Transverse colon (tissue), 4 donors: ENCODE measurements around the gene TENM4. TPM values are rescaled to one million over a fixed set of nuclear protein-coding genes. Genes with fewer than 3 reads are reported as not detected.
"Not testable (repeated sequence)": the region's sequence is repeated elsewhere in the genome, so short reads cannot be mapped to it uniquely, and the experiment has no call there.

Source experiments
- DNase-seq: peaks from one replicate; pipeline ENCODE4 v3.0.0-alpha.2; 2019
- H3K27ac ChIP-seq, 4 donors: fragments of 200-600 bp; sonication (generic); 2 replicates each; pipeline ENCODE4 v1.5.1; 2016 to 2018; ENCODE audit warnings: inconsistent platforms in 4 of 4
- H3K27me3 ChIP-seq: fragments of 200-600 bp; sonication (generic); 2 replicates; pipeline ENCODE4 v1.5.1; 2017; ENCODE audit warnings: inconsistent platforms
- H3K36me3 ChIP-seq, 4 donors: fragments of 200-600 bp; sonication (generic); 2 replicates each; pipeline ENCODE4 v1.5.1; 2017 to 2019; ENCODE audit warnings: inconsistent platforms in 4 of 4
- H3K4me1 ChIP-seq, 4 donors: fragments of 200-600 bp; sonication (generic); 2 replicates each; pipeline ENCODE4 v1.5.1; 2017 to 2020; ENCODE audit warnings: inconsistent platforms in 4 of 4
- H3K4me3 ChIP-seq, 4 donors: fragments of 200-600 bp; sonication (generic); 1 replicate in 1 of 4; 2 replicates in 3 of 4; pipeline versions ENCODE4 v1.5.1 to v1.6.1; 2017 to 2019; ENCODE audit warnings: inconsistent platforms in 4 of 4
- H3K9me3 ChIP-seq, 2 donors: fragments of 200-600 bp; sonication (generic); 2 replicates each; pipeline ENCODE4 v1.5.1; 2017 to 2019; ENCODE audit warnings: inconsistent platforms in 2 of 2
- CTCF ChIP-seq, 5 experiments: fragments of 200-600 bp in 3 of 5; fragments of 450-650 bp in 2 of 5; sonication (generic) in 3 of 5; IDR thresholded peaks; 1 replicate in 2 of 5; 2 replicates in 3 of 5; pipeline ENCODE4 v1.5.1; 2016 to 2017; ENCODE audit warnings: antibody characterized with exemption in 5 of 5, inconsistent platforms in 3 of 5, mild to moderate bottlenecking in 2 of 5, moderate library complexity in 1 of 5
- EP300 ChIP-seq: sonication (generic); formaldehyde crosslinking; IDR thresholded peaks from one replicate; pipeline ENCODE4 v1.6.1; 2017; ENCODE audit warnings: antibody characterized with exemption, low read depth
- POLR2A ChIP-seq: fragments of 450-650 bp; IDR thresholded peaks from one replicate; pipeline ENCODE4 v1.6.1; 2016; ENCODE audit warnings: antibody characterized with exemption, mild to moderate bottlenecking, moderate library complexity
- POLR2AphosphoS5 ChIP-seq, 3 donors: sonication (generic); formaldehyde crosslinking; IDR thresholded peaks; one replicate each; pipeline ENCODE4 v1.6.1; 2016; ENCODE audit warnings: antibody characterized with exemption in 3 of 3
- WGBS, 2 donors: methylation state at CpG; one replicate each; pipeline ENCODE4 v1.1.5; 2018; ENCODE audit warnings: low coverage in 1 of 2; 5-methylcytosine and 5-hydroxymethylcytosine counted together
- in situ Hi-C, 4 donors: fragments of 200-750 bp; cut with MboI; loops; one replicate each; pipeline versions ENCODE4 v1.15.0 to v1.15.1; 2017; ENCODE audit warnings: low sequenced_read_pairs in 3 of 4, low pct_ligation_motif_present in 1 of 4, low pct_unique_long_range_greater_than_20kb in 1 of 4
- intact Hi-C: fragments of 100-400 bp; cut with DNase I; formaldehyde crosslinking; loops from one replicate; pipeline ENCODE4 v1.15.1; 2023; ENCODE audit warnings: low total_unique reads
- total RNA-seq, 4 donors: library from RNA; depleted of rRNA; stranded (reverse); fragments of >200 nt; gene quantifications; one replicate each; pipeline ENCODE4 v1.1.0, GENCODE V29; 2016

Gene TENM4
- total RNA-seq, 4 donors from 2014 or later = 0.14 to 0.79 (median 0.39) TPM

DNA sequence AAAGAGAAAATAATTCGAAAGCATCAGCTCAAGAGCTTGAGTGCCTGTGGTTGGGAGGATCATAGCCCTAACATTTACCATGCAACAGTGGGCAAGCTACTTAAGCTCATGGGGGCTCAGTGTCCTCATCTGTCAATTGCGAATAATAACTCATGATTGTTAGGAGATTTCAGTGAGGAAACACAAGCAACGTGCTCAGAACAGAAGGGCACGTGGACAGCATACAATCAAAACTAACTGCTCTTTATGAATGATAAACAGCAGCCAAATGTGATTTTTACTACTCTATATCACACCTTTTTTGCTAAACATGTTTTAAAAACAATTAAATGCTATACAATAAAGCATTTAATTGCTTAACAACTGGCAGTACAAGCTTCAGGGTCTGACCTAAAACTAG is 556.1 kb downstream of the TENM4 start:
- no peaks in the 10 kb centered on the region for H3K36me3 ChIP-seq
- no peak for DNase-seq
- TF ChIP-seq POLR2A (no peak), EP300 (no peak), POLR2AphosphoS5 (IDR thresholded peaks at IDR 0.05) (no peak), CTCF (IDR thresholded peaks at IDR 0.05) (no peak)
- H3K4me1 ChIP-seq = no peaks in the 10 kb centered on the region
- intact Hi-C loops (no loop called here), in situ Hi-C loops (no loop called here)
- no peak overlapping the region for H3K27ac ChIP-seq
- no peaks in the 10 kb centered on the region for H3K9me3 ChIP-seq
- H3K27me3 ChIP-seq = no peaks in the 10 kb centered on the region
- no peak overlapping the region for H3K4me3 ChIP-seq
- 65% methylated on average over 4 of the region's 4 CpGs for WGBS, 2 donors

DNA sequence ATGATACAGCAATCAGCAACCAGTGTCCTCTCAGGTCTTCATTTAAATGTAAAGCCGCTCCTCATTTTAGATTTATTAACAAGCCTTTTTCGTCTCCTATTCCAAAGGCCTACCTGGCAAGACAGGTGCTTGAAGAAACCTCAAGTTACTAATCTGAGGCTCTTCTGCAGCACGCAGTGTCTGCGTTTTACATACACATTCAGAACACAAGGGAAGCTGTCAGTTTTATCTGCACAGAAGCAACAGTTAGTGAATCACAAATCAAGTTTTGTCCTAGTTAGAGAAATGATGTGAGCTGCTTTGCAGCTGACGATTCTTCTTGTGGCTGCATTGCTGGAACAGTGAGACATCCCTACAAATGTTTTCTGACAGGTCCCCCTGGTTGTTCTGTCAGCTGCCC is 557.3 kb downstream of the TENM4 start:
- in situ Hi-C loops = no loop called here
- no peak for DNase-seq
- Histone ChIP-seq H3K36me3 (no peaks in the 10 kb centered on the region), H3K4me1 (no peaks in the 10 kb centered on the region), H3K4me3 (no peak overlapping the region), H3K9me3 (no peaks in the 10 kb centered on the region), H3K27ac (no peak overlapping the region), H3K27me3 (no peaks in the 10 kb centered on the region)
- 86 to 90% methylated on average over 4 to 5 of the region's 5 CpGs for WGBS, 2 donors
- intact Hi-C loops = no loop called here
- no peak for TF ChIP-seq CTCF (IDR thresholded peaks at IDR 0.05)
- no peak for TF ChIP-seq POLR2AphosphoS5 (IDR thresholded peaks at IDR 0.05)
- TF ChIP-seq POLR2A = no peak
- no peak for TF ChIP-seq EP300

- WGBS, 2 donors = 90 to 95% methylated on average over 2 to 35 of the region's 54 CpGs
- H3K36me3 ChIP-seq, H3K27ac ChIP-seq, H3K9me3 ChIP-seq, H3K4me3 ChIP-seq, DNase-seq, H3K27me3 ChIP-seq, intact Hi-C loops, H3K4me1 ChIP-seq, in situ Hi-C loops: not testable (repeated sequence)
Observed at GRCh38 chr11:78879094-78879980, 561.5 kb downstream of the TENM4 start.

GRCh38 chr11:78878631-78879030 is 562.2 kb downstream of the TENM4 start:
- Histone ChIP-seq H3K27me3 (no peaks in the 10 kb centered on the region), H3K4me3 (no peak overlapping the region), H3K27ac (no peak overlapping the region), H3K4me1 (no peaks in the 10 kb centered on the region), H3K9me3 (no peaks in the 10 kb centered on the region), H3K36me3 (no peaks in the 10 kb centered on the region)
- in situ Hi-C loops = no loop called here
- no peak for DNase-seq
- intact Hi-C loops = no loop called here
- TF ChIP-seq POLR2AphosphoS5 (IDR thresholded peaks at IDR 0.05) = no peak
- TF ChIP-seq POLR2A = no peak
- no peak for TF ChIP-seq CTCF (IDR thresholded peaks at IDR 0.05)
- TF ChIP-seq EP300 = no peak
- WGBS, 2 donors = 77% methylated on average over 2 of the region's 2 CpGs; no CpG with 5 or more reads in 1 of the 2 donors
